ENCODE data around the gene CTNNB1.

DNA sequence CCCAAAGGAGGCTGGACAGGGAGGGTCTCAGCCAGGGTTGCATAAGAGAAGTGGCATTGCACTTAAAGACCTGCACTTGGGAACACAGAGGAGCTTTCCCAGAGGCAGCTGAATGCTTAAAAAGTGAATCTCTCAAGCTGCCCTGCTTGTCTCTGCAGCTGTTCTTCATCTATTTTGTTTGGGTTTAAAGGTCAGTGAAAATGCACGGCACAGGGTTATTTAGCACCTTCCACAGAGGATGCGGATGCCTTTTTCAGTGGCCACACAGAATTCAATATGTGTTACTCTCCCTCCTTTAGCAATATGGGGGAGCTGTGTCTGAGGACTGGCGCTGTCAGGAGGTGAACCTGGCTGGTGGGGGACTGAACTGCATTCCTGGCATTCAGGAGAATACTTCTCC lies 22.7 kb upstream of the CTNNB1 start:
- no peak for TF ChIP-seq CTCF (IDR thresholded peaks at IDR 0.05)
- TF ChIP-seq POLR2A (IDR thresholded peaks at IDR 0.05): no peak
- no peak for TF ChIP-seq POLR2AphosphoS5 (IDR thresholded peaks at IDR 0.05)
- TF ChIP-seq EP300 (IDR thresholded peaks at IDR 0.05): no peak
